Urothelium cell line (cell line): ENCODE results near the gene ST8SIA4.
A peak's percentile ranks its signal among the peaks of the same experiment; 100 is the strongest.
"Not testable (repeated sequence)": the region's sequence is repeated elsewhere in the genome, so short reads cannot be mapped to it uniquely, and the experiment has no call there.

Experiments used
- DNase-seq: peaks from one replicate; pipeline ENCODE4 v3.0.0; 2011; ENCODE audit warnings: low spot score, mixed read lengths
- FAIRE-seq: peaks from 2 replicates; lab custom pipeline; 2011; peaks lifted over from hg19 to GRCh38; lab: Jason Lieb, UNC

Gene ST8SIA4

DNA sequence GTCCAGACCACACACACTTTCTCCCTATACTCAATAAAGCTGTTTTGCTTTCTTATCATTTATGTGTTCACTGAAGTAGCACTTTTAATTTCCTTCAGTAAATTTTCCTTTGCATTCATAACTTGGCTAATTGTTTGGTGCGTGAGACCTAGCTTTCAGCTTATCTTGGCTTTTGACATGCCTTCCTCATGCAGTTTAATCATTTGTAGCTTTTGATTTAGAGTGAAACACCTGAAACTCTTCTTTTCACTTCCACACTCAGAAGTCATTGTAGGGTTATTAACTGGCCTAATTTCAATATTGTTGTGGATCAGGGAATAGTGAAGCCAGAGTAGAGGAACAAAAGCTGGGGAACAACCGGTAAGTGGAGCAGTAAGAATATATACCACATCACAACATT lies 114.7 kb downstream of the ST8SIA4 start:
- FAIRE-seq: no peak
- DNase-seq: no peak

GRCh38 chr5:100787648-100788047 lies 115.4 kb downstream of the ST8SIA4 start:
- FAIRE-seq: no peak
- no peak for DNase-seq

DNA sequence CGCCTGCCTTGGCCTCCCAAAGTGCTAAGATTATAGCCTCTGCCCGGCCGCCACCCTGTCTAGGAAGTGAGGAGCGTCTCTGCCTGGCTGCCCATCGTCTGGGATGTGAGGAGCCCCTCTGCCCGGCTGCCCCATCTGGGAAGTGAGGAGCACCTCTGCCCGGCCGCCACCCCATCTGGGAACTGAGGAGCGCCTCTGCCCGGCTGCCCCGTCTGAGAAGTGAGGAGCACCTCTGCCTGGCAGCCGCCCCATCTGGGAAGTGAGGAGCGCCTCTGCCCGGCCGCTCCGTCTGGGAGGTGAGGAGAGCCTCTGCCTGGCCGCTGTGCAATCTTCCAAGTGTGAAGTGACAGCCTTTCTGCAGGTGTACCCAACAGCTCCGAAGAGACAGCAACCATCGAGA lies 117.5 kb downstream of the ST8SIA4 start:
- not testable (repeated sequence) for FAIRE-seq, DNase-seq

DNA sequence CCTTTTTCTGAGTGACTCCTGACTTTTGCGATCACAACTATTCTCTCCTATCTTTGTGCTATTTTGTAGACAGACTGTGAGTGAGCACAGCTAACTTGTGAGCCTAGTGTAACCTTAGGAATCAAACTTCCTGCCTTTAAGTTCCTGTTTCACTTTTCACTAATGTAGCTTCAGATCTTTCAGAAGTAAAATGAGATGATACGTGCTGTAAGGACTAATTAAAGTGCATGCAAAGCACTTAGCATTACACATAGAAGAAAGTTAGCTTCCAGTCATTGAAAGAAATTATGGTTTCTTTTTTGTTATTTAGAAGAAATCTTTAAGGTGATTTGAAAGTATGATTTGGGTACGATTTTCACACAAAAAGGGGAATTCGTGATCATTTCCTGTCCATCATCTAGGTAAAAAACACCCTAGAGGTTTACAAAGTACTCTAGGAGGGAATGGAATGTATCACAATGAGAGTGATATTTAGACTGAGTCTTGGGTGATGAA lies 122.7 kb downstream of the ST8SIA4 start:
- no peak for FAIRE-seq

GRCh38 chr5:100779669-100780375 lies 123.3 kb downstream of the ST8SIA4 start:
- DNase-seq: no peak

More for the DNA sequence above, 122.7 kb downstream of the ST8SIA4 start:
- no peak for DNase-seq

DNA sequence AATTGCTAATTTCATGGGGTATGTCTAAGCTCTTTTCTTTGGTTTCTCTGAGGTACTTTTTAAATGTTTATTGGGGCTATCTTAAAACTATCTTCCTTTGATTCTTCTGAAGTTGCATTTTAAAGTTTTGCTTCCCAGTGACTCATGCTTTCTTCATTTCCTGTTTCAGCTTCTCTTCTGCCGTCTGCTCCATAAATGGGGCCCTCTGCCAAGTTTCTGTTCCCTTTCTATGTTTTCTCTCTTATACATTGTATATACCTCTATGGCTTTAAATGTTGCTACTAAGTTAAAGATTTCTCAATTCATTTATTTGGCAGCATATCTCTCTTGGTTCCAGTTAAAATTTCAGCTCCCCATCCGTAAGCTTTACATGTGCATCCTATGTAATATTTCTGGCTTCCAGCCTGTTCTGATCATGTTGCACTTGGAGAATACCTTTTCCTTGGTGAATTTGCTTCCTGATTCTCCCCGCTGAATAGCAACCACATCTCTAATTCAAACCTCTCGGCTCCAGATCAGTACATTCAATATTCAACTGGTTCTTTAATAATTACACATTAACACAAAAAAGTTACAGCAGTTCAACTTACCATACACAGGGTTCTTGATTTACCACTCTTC lies 125.3 kb downstream of the ST8SIA4 start:
- no peak for FAIRE-seq

More at GRCh38 chr5:100779669-100780375, 123.3 kb downstream of the ST8SIA4 start:
- FAIRE-seq: no peak

DNA sequence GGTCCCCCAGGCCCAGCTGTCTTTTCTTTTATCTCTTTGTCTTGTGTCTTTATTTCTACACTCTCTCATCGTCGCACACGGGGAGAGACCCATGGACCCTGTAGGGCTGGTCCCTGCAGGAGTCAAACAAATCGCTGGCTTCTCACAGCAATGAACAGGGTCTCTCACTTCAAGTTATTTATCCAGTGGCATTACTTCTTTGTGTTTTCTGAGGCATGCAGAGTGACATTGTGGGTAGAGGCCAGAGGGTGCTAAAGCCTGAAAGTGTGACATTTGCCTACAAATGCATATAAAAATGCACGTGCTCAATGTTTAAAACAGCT lies 127.6 kb downstream of the ST8SIA4 start:
- DNase-seq (no peak), FAIRE-seq (no peak)

More for the DNA sequence above, 125.3 kb downstream of the ST8SIA4 start:
- peak; percentile 30 for DNase-seq

- DNase-seq (no peak), FAIRE-seq (no peak)
Observed at GRCh38 chr5:100772548-100772947, 130.5 kb downstream of the ST8SIA4 start.

DNA sequence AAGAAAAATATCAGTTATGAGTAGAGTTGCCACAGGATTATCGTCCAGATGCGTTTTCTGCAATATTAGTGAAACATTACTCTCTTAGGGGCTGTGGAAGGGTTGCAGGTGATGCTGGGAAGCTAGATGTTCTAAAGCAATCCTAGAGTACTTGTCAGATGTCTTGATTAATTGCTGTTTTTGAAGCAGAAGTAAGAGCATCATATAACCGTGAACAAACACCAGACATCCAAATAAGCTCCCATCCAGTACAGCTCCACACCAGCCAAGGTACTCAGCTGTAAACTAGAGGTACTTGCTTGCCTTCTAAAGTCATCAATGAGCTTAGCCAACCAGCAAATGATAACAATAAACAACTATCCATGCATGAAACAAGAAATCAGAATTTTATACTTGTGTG lies 131.1 kb downstream of the ST8SIA4 start:
- FAIRE-seq (no peak), DNase-seq (no peak)

DNA sequence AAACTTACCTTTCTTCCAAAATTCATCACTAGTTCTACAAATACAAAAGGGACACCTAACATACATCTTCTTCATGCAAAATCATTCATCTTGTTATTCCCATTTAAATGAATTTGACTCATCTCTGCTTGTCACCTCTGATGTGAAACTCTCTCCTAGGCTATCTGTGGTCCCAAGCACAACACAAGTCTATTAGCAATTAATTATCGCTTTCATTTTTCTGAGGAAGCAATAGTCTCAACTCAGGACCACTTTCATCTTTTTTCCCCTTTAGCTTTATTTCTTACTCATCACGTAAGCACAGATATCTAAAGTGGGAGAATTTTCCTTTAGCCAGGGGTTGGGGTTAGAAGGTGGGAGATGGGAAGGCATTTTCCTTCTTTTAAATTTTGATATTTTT lies 131.9 kb downstream of the ST8SIA4 start:
- FAIRE-seq: no peak
- DNase-seq: no peak

DNA sequence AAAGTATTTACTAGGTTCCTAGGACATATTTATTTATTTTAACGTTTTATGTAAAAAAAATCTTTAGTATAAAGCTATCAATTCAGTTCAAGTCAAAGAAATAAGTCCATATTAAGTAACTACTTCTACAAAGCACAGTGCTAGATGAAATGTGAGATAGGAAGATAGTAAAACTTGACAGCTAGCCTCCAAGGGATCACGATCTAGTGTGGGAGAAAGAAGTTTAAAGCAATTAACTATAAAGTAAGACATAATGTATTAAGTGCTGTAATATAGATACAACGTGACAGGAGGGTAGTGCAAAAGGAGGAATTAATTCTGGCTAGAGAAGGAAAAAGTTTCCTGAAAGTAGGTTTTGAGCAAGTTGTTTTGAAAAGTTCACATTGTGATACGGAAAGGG lies 134.9 kb downstream of the ST8SIA4 start:
- FAIRE-seq: no peak

DNA sequence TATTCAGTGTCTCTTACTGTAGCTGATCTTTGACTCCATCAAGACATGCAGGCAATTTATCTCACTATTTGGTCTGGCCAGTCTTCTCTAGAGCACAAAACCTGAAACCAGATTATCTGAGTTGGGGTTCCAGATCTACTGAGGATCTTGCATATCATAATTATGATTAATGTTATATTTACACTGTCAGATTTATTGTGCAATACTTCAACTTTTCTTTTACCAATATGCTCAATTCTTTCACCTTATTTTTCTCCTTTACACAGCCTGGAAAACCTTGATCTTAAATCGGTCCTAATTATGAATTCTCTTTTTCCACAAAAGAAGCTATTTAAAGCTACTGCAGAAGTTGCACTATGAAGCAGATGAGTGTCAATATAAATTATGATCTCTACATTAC lies 140.1 kb downstream of the ST8SIA4 start:
- no peak for FAIRE-seq
- no peak for DNase-seq

More for the DNA sequence above, 134.9 kb downstream of the ST8SIA4 start:
- DNase-seq: no peak

DNA sequence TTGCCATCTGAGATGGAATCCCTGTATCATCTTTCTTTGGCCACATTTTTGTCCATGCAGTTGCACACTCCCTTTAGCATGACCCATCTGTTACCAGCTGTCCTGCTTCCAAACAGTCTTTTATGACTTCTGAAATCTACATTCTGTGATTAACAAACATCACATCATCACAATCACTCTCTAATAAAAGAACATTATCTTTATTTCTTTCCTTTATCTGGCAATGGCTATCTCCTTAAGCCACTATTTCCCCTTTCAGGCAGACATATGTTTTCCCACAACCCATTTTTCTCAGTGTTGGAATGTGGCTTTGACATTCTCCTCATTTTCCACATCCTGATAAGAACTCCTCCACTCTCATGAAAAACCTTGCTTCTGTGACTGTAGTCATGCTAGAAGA lies 141.0 kb downstream of the ST8SIA4 start:
- FAIRE-seq (no peak), DNase-seq (no peak)

DNA sequence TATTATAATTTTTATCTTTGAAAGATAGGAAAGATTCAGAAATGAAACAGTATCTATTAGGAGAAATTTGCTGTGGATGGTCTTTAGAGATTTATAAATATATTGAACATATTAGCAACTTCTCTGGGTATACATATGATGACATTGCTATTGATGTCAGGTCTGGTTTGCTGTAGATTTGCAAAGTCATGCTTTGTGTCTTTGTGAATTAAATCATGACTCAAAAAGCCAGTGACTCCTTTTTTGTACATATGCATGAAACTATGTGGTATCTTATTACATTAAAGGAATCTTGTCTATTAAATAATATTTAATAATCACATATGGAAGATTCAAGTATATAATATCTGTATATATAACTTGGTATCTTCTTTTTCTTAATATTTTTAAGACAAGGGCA lies 141.9 kb downstream of the ST8SIA4 start:
- DNase-seq (no peak), FAIRE-seq (no peak)

DNA sequence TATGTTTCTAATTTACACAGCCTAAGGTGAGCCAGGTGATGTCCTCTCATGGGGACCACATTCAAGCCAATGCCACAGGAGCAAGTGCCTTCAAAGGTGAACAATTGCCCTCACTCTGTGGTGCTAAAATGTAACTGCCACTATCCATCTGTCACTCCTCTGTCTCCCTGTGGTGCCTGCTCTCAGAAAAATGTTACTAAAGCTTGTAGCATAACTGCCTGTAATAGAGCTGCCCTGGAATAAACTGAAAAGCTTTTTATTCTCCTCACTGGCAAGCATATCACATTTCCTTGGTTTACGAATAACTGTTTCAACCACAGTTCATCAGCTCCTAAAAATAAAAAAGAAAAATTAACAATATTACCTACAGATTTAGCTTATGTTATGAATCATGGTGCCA lies 142.4 kb downstream of the ST8SIA4 start:
- FAIRE-seq (no peak), DNase-seq (no peak)

GRCh38 chr5:100758780-100759179 lies 144.3 kb downstream of the ST8SIA4 start:
- DNase-seq: no peak
- FAIRE-seq: no peak

DNA sequence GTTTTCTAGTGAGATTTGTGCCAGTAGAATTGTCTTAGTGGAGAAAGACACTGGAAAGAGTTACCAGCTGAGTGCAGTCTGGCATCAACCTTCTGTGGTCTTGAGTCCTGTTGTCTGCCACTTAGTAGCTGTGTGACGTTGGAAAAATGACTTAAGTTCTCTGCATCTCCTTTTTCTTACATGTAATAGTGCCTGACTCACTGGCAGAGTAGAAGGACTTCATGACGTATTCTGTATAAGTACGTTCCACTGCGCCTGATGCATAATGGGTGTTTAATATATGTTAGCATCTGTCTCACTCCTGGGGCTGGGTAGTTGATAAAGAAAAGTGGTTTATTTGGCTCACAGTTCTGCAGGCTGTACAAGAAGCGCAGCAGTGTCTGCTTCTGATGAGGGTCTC lies 144.8 kb downstream of the ST8SIA4 start:
- DNase-seq: no peak
- no peak for FAIRE-seq

GRCh38 chr5:100757618-100758017 lies 145.5 kb downstream of the ST8SIA4 start:
- no peak for FAIRE-seq
- no peak for DNase-seq
